Endodermal cell (in vitro differentiated cells): ENCODE measurements around the gene PRELP. TPM values are rescaled to one million over a fixed set of nuclear protein-coding genes. Genes with fewer than 3 reads are reported as not detected.

ENCODE experiments used
- DNase-seq: peaks from one replicate; pipeline ENCODE4 v3.0.0-alpha.2; 2017
- H3K27ac ChIP-seq: 2 replicates; pipeline ENCODE4 v1.5.1; 2013; ENCODE audit warnings: mild to moderate bottlenecking, low read depth, low read length, moderate library complexity
- H3K27me3 ChIP-seq: 2 replicates; pipeline ENCODE4 v1.6.1; 2013; ENCODE audit warnings: mild to moderate bottlenecking, low read length, moderate library complexity; ENCODE audit not compliant: insufficient read depth, control insufficient read depth, poor library complexity, severe bottlenecking
- H3K36me3 ChIP-seq: 2 replicates; pipeline ENCODE4 v1.7.0; 2013; ENCODE audit warnings: mild to moderate bottlenecking, low read length, moderate library complexity; ENCODE audit not compliant: control insufficient read depth, insufficient read depth
- H3K4me1 ChIP-seq: one replicate; pipeline ENCODE4 v1.7.0; 2013; ENCODE audit warnings: low read length; ENCODE audit not compliant: control insufficient read depth, insufficient read depth
- H3K4me3 ChIP-seq: 2 replicates; pipeline ENCODE4 v1.5.1; 2013; ENCODE audit warnings: mild to moderate bottlenecking, low read length, moderate library complexity
- H3K9ac ChIP-seq: 2 replicates; pipeline ENCODE4 v1.6.1; 2013; ENCODE audit warnings: mild to moderate bottlenecking, low read length, moderate library complexity; ENCODE audit not compliant: poor library complexity, severe bottlenecking; ENCODE audit errors: extremely low read depth
- H3K9me3 ChIP-seq: 2 replicates; pipeline ENCODE4 v1.6.1; 2013; ENCODE audit warnings: mild to moderate bottlenecking, low read length, moderate library complexity; ENCODE audit not compliant: control insufficient read depth
- H3K27ac Mint-ChIP-seq: 2 replicates; pipeline ENCODE4 v1.8.0; 2020; ENCODE audit warnings: mixed read lengths
- H3K27me3 Mint-ChIP-seq: 2 replicates; pipeline ENCODE4 v1.8.0; 2021; ENCODE audit warnings: mild to moderate bottlenecking, mixed read lengths; ENCODE audit not compliant: insufficient read depth
- H3K36me3 Mint-ChIP-seq: 2 replicates; pipeline ENCODE4 v1.8.0; 2020; ENCODE audit warnings: low read depth, mixed read lengths
- H3K4me1 Mint-ChIP-seq: 2 replicates; pipeline ENCODE4 v1.8.0; 2020; ENCODE audit warnings: mixed read lengths
- H3K4me3 Mint-ChIP-seq: 2 replicates; pipeline ENCODE4 v1.8.0; 2020; ENCODE audit warnings: mild to moderate bottlenecking, moderate library complexity, mixed read lengths
- H3K9me3 Mint-ChIP-seq: 2 replicates; pipeline ENCODE4 v1.8.0; 2020; ENCODE audit warnings: mild to moderate bottlenecking, mixed read lengths
- CTCF ChIP-seq: fragments of 200-600 bp; sonication (generic); conservative IDR thresholded peaks from 2 replicates; pipeline ENCODE4 v1.5.0; 2021; ENCODE audit warnings: antibody characterized with exemption, mild to moderate bottlenecking
- WGBS, 2 experiments: methylation state at CpG; one replicate each; pipeline versions ENCODE4 v1.1.5 to v1.1.7; 2013; ENCODE audit warnings: missing lambda C conversion rate in 2 of 2, mixed read lengths in 1 of 2; ENCODE audit not compliant: insufficient coverage in 1 of 2, insufficient read length in 1 of 2; 5-methylcytosine and 5-hydroxymethylcytosine counted together
- long read RNA-seq, 4 experiments: library from polyadenylated mRNA in 2 of 4; library from RNA in 1 of 4; library from capped mRNA in 1 of 4; stranded (forward) in 3 of 4; unstranded in 1 of 4; transcript quantifications; one replicate each; pipeline ENCODE4 v2.0.0, GENCODE V29; 2020 to 2021; ENCODE audit warnings: inconsistent platforms in 1 of 4
- polyA plus RNA-seq, 2 experiments: library from polyadenylated mRNA; stranded (reverse); fragments of 50-300 nt; gene quantifications; one replicate each; pipeline ENCODE4 v1.2.3, GENCODE V29; 2013
- total RNA-seq, 2 donors: library from RNA; stranded (reverse); fragmentation: NEBNext Ultra II Directional in 1 of 2; extraction: Animal tissue kit (Norgen Biotek cat#: 25700) in 1 of 2; gene quantifications; 2 replicates in 1 of 2; 3 replicates in 1 of 2; pipeline ENCODE4 v1.2.1, GENCODE V29; 2021

Gene PRELP
- total RNA-seq: 1 to 10 TPM in 1 of 2 donors, under 1 TPM in 1; 0.66 to 3.9 TPM
- polyA plus RNA-seq (2013, experiment 1 of 2): 3.9 TPM
- polyA plus RNA-seq (2013, experiment 2 of 2): 3.7 TPM
- long read RNA-seq, experiment 1, full-length matches to known transcripts: 2 of 4 reads
- long read RNA-seq, experiment 1, partial matches to known transcripts: 1 of 4 reads
- long read RNA-seq, experiment 1, other reads (novel, unspliced or antisense): 1 of 4 reads
- long read RNA-seq, experiment 2, full-length matches to known transcripts: 9 of 10 reads
- long read RNA-seq, experiment 2, partial matches to known transcripts: 0 of 10 reads
- long read RNA-seq, experiment 2, other reads (novel, unspliced or antisense): 1 of 10 reads
- long read RNA-seq, experiment 3, full-length matches to known transcripts: 2 of 2 reads
- long read RNA-seq, experiment 3, partial matches to known transcripts: 0 of 2 reads
- long read RNA-seq, experiment 3, other reads (novel, unspliced or antisense): 0 of 2 reads
- long read RNA-seq, experiment 4, full-length matches to known transcripts: 7 of 7 reads
- long read RNA-seq, experiment 4, partial matches to known transcripts: 0 of 7 reads
- long read RNA-seq, experiment 4, other reads (novel, unspliced or antisense): 0 of 7 reads

GRCh38 chr1:203475012-203475981, at the start of gene PRELP:
Gene PRELP, plus strand, starts transcription at chr1:203475806. Its CDS starts 7,379 bp downstream, at chr1:203483185.
- no peaks in the 10 kb centered on the region for H3K9me3 ChIP-seq
- WGBS, 2 experiments: 13 to 17% methylated on average over 3 to 8 of the region's 8 CpGs
- peak within 1 kb of the TSS; percentile 8 for H3K4me3 Mint-ChIP-seq
- peak within 1 kb of the TSS; percentile 64 for H3K27ac Mint-ChIP-seq
- no peak for TF ChIP-seq CTCF
- H3K4me1 Mint-ChIP-seq: peaks cover 27% of the 10 kb centered on the region
- H3K27me3 ChIP-seq: no peaks in the 10 kb centered on the region
- H3K27me3 Mint-ChIP-seq: peaks cover 6% of the 10 kb centered on the region
- peak; percentile 90 for DNase-seq
- H3K27ac ChIP-seq: no peak within 1 kb of the TSS
- H3K36me3 Mint-ChIP-seq: no peaks in the 10 kb centered on the region
- H3K36me3 ChIP-seq: no peaks in the 10 kb centered on the region
- peaks cover 6% of the 10 kb centered on the region for H3K4me1 ChIP-seq
- H3K4me3 ChIP-seq: no peak within 1 kb of the TSS
- no peaks in the 10 kb centered on the region for H3K9me3 Mint-ChIP-seq
- H3K9ac ChIP-seq: no peak within 1 kb of the TSS

- peaks cover 28% of the 10 kb centered on the region for H3K27me3 ChIP-seq
- peaks cover 19% of the 10 kb centered on the region for H3K4me1 Mint-ChIP-seq
- no peak overlapping the region for H3K4me3 Mint-ChIP-seq
- no peaks in the 10 kb centered on the region for H3K9me3 ChIP-seq
- 84 to 89% methylated on average over 5 of the region's 5 CpGs for WGBS, 2 experiments
- no peaks in the 10 kb centered on the region for H3K36me3 ChIP-seq
- peaks cover 38% of the 10 kb centered on the region for H3K27me3 Mint-ChIP-seq
- H3K27ac ChIP-seq: no peak overlapping the region
- no peaks in the 10 kb centered on the region for H3K9me3 Mint-ChIP-seq
- peaks cover 4% of the 10 kb centered on the region for H3K4me1 ChIP-seq
- TF ChIP-seq CTCF: no peak
- H3K9ac ChIP-seq: no peak overlapping the region
- no peak overlapping the region for H3K27ac Mint-ChIP-seq
- DNase-seq: no peak
- no peak overlapping the region for H3K4me3 ChIP-seq
- H3K36me3 Mint-ChIP-seq: no peaks in the 10 kb centered on the region
Observed at GRCh38 chr1:203426366-203426765, 49.2 kb upstream of the PRELP start.

DNA sequence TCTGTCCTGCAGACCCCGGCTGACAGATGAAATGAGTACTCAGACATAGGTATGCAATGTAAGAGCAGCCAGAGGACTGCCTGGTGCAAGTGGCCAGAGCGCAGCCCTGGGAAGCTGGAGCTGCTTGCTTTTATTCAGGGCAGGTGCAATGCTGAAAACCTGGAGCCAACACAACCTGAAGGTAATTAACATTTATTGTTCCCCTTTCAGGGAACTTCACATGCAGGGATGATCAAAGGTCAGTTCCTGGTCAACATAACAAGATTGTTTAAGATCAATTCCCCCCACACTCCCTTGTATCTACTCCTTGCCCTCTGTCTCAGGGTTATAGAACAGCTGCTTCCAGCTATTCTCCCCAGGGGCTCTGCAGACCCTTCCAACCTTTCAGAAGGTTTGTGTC, 48.7 kb upstream of the PRELP start:
- Histone ChIP-seq H3K4me1 (peaks cover 4% of the 10 kb centered on the region), H3K27me3 (peaks cover 28% of the 10 kb centered on the region), H3K4me3 (no peak overlapping the region), H3K9me3 (no peaks in the 10 kb centered on the region), H3K9ac (no peak overlapping the region), H3K27ac (no peak overlapping the region), H3K36me3 (no peaks in the 10 kb centered on the region)
- no peaks in the 10 kb centered on the region for H3K36me3 Mint-ChIP-seq
- no peak for DNase-seq
- WGBS, 2 experiments: 93 to 95% methylated on average over 2 of the region's 2 CpGs
- H3K27ac Mint-ChIP-seq: no peak overlapping the region
- peaks cover 38% of the 10 kb centered on the region for H3K27me3 Mint-ChIP-seq
- no peak for TF ChIP-seq CTCF
- no peak overlapping the region for H3K4me3 Mint-ChIP-seq
- H3K4me1 Mint-ChIP-seq: peaks cover 21% of the 10 kb centered on the region
- H3K9me3 Mint-ChIP-seq: no peaks in the 10 kb centered on the region
